ENCODE measurements around the gene ZNF410. TPM values are rescaled to one million over a fixed set of nuclear protein-coding genes. Genes with fewer than 3 reads are reported as not detected.

ZNF410 gene
- total and polyA plus RNA-seq, 2 of the 8 experiments (the other 6 are each of a cell fraction or from before 2014, with no cell fraction given), result 11.2 to 18.9 TPM

GRCh38 chr14:73851567-73852382 is 34.9 kb upstream of the ZNF410 start, which contains the start of gene PTGR2 (continued):
- no peak for TF ChIP-seq RNF2 (IDR thresholded peaks at IDR 0.05; ENCODE audit: borderline replicate concordance, low read depth, low read length, missing control alignments, poor library complexity, severe bottlenecking)
- no peak for TF ChIP-seq GTF2F1 (IDR thresholded peaks at IDR 0.05; ENCODE audit: borderline replicate concordance, low read depth, low read length)
- TF ChIP-seq CEBPB (IDR thresholded peaks at IDR 0.05; ENCODE audit: low read depth, low read length), result no peak
- peak; percentile 17 for TF ChIP-seq KDM4A (IDR thresholded peaks at IDR 0.05; ENCODE audit: low read depth, low read length, severe bottlenecking)
- TF ChIP-seq EP300 (IDR thresholded peaks at IDR 0.05; ENCODE audit: borderline replicate concordance in 1 of 2, low read depth in 2 of 2, low read length in 2 of 2), result no peak
- TF ChIP-seq MAFK (IDR thresholded peaks at IDR 0.05; ENCODE audit: low read depth, low read length), result no peak
- no peak for TF ChIP-seq EZH2 (IDR thresholded peaks at IDR 0.05; ENCODE audit: low read depth, low read length, severe bottlenecking)
- TF ChIP-seq CHD7 (IDR thresholded peaks at IDR 0.05; ENCODE audit: insufficient replicate concordance, low read length), result no peak
- peak; percentile 91 for TF ChIP-seq CHD2 (IDR thresholded peaks at IDR 0.05; ENCODE audit: low read length)

Measured in H1 (cell line).